HEK293 (cell line): Measurements from ENCODE around the gene ZNF787.

Experiments used
- CTCF ChIA-PET: fragments of 350-600 bp; formaldehyde crosslinking; extraction: SDS; loops from one replicate; lab custom pipeline; 2021; ENCODE audit warnings: antibody characterized with exemption; lab: Yijun Ruan, JAX
- POLR2A ChIA-PET: fragments of 300-600 bp; formaldehyde crosslinking; extraction: SDS; loops from one replicate; lab custom pipeline; 2020; ENCODE audit warnings: antibody characterized with exemption, inconsistent platforms; lab: Yijun Ruan, JAX
- H3K27ac ChIP-seq: fragments of 200-500 bp; sonication (Bioruptor generic); 2 replicates; pipeline ENCODE4 v1.5.1; 2014; ENCODE audit warnings: low read depth, low read length, control low read depth, inconsistent platforms; ENCODE audit errors: extremely low read depth
- H3K36me3 ChIP-seq, 2 experiments: fragments of 200-500 bp in 1 of 2; sonication (Bioruptor generic) in 1 of 2; 1 replicate in 1 of 2; 2 replicates in 1 of 2; pipeline ENCODE4 v1.5.1; 2014 to 2017; ENCODE audit warnings: inconsistent platforms in 2 of 2, low read length in 2 of 2; ENCODE audit not compliant: control insufficient read depth in 2 of 2, insufficient read depth in 1 of 2
- H3K4me1 ChIP-seq: fragments of 200-500 bp; sonication (Bioruptor generic); 2 replicates; pipeline ENCODE4 v1.5.1; 2014; ENCODE audit warnings: mild to moderate bottlenecking, low read length, inconsistent platforms; ENCODE audit not compliant: control insufficient read depth, insufficient read depth
- H3K4me3 ChIP-seq: 2 replicates; pipeline ENCODE4 v1.5.1; 2011; ENCODE audit warnings: low read depth, mild to moderate bottlenecking, control low read depth, low read length, moderate library complexity
- H3K9me3 ChIP-seq: fragments of 200-500 bp; sonication (Bioruptor generic); 2 replicates; pipeline ENCODE4 v1.5.1; 2014; ENCODE audit warnings: low read depth, low read length, inconsistent platforms; ENCODE audit not compliant: control insufficient read depth, insufficient read depth
- GLIS2 ChIP-seq: fragments of 450-650 bp; formaldehyde crosslinking; IDR thresholded peaks from 2 replicates; pipeline ENCODE4 v1.5.1; 2016; ENCODE audit warnings: missing biosample characterization, missing genetic modification characterization
- KLF7 ChIP-seq: fragments of 450-650 bp; formaldehyde crosslinking; IDR thresholded peaks from 2 replicates; pipeline ENCODE4 v1.5.1; 2016; ENCODE audit warnings: missing biosample characterization, missing genetic modification characterization, borderline replicate concordance
- SCRT1 ChIP-seq: fragments of 450-650 bp; formaldehyde crosslinking; IDR thresholded peaks from 2 replicates; pipeline ENCODE4 v1.5.1; 2016; ENCODE audit warnings: missing biosample characterization, missing genetic modification characterization, borderline replicate concordance
- SCRT2 ChIP-seq: fragments of 450-650 bp; formaldehyde crosslinking; IDR thresholded peaks from 2 replicates; pipeline ENCODE4 v1.5.1; 2016; ENCODE audit warnings: missing biosample characterization, missing genetic modification characterization
- SP2 ChIP-seq: fragments of 450-650 bp; formaldehyde crosslinking; IDR thresholded peaks from 2 replicates; pipeline ENCODE4 v1.5.1; 2016; ENCODE audit warnings: missing biosample characterization, missing genetic modification characterization
- WT1 ChIP-seq: fragments of 450-650 bp; formaldehyde crosslinking; IDR thresholded peaks from 2 replicates; pipeline ENCODE4 v1.5.1; 2016; ENCODE audit warnings: missing biosample characterization, missing genetic modification characterization
- ZFP3 ChIP-seq: fragments of 450-650 bp; formaldehyde crosslinking; IDR thresholded peaks from 2 replicates; pipeline ENCODE4 v1.5.1; 2016; ENCODE audit warnings: low read depth, missing biosample characterization, missing genetic modification characterization
- ZNF114 ChIP-seq: fragments of 450-650 bp; formaldehyde crosslinking; IDR thresholded peaks from 2 replicates; pipeline ENCODE4 v1.5.0; 2017; ENCODE audit warnings: missing biosample characterization, missing genetic modification characterization
- ZNF202 ChIP-seq: fragments of 450-650 bp; formaldehyde crosslinking; IDR thresholded peaks from 2 replicates; pipeline ENCODE4 v1.5.1; 2016; ENCODE audit warnings: missing biosample characterization, missing genetic modification characterization, borderline replicate concordance
- ZNF366 ChIP-seq: fragments of 450-650 bp; formaldehyde crosslinking; conservative IDR thresholded peaks from 2 replicates; pipeline ENCODE4 v1.5.1; 2016; ENCODE audit warnings: missing biosample characterization, missing genetic modification characterization
- ZNF433 ChIP-seq: fragments of 450-650 bp; formaldehyde crosslinking; IDR thresholded peaks from 2 replicates; pipeline ENCODE4 v1.5.1; 2016; ENCODE audit warnings: missing biosample characterization, missing genetic modification characterization, low read depth
- ZNF544 ChIP-seq: fragments of 450-650 bp; formaldehyde crosslinking; IDR thresholded peaks from 2 replicates; pipeline ENCODE4 v1.5.0; 2017; ENCODE audit warnings: missing biosample characterization, missing genetic modification characterization
- ZNF585B ChIP-seq: fragments of 450-650 bp; formaldehyde crosslinking; IDR thresholded peaks from 2 replicates; pipeline ENCODE4 v1.5.1; 2016; ENCODE audit warnings: missing biosample characterization, missing genetic modification characterization
- ZNF623 ChIP-seq: fragments of 450-650 bp; formaldehyde crosslinking; IDR thresholded peaks from 2 replicates; pipeline ENCODE4 v1.5.1; 2016; ENCODE audit warnings: missing biosample characterization, missing genetic modification characterization
- ZNF670 ChIP-seq: fragments of 450-650 bp; formaldehyde crosslinking; IDR thresholded peaks from 2 replicates; pipeline ENCODE4 v1.5.1; 2016; ENCODE audit warnings: missing biosample characterization, missing genetic modification characterization, low read depth
- ZNF707 ChIP-seq: fragments of 450-650 bp; formaldehyde crosslinking; IDR thresholded peaks from 2 replicates; pipeline ENCODE4 v1.5.1; 2016; ENCODE audit warnings: missing biosample characterization, missing genetic modification characterization
- ZNF76 ChIP-seq: fragments of 450-650 bp; formaldehyde crosslinking; IDR thresholded peaks from 2 replicates; pipeline ENCODE4; 2016; ENCODE audit warnings: low read depth, missing biosample characterization, missing genetic modification characterization, borderline replicate concordance
- ZSCAN30 ChIP-seq: fragments of 450-650 bp; IDR thresholded peaks from 2 replicates; pipeline ENCODE4 v1.5.1; 2018; ENCODE audit warnings: missing biosample characterization, mild to moderate bottlenecking, missing genetic modification characterization, moderate library complexity
- TF ChIP-seq, protein P1 (sequence below): fragments of 450-650 bp; formaldehyde crosslinking; IDR thresholded peaks from 2 replicates; pipeline ENCODE4 v1.5.1; 2016; ENCODE audit warnings: missing biosample characterization, missing genetic modification characterization
- TF ChIP-seq, protein P2 (sequence below): fragments of 450-650 bp; formaldehyde crosslinking; IDR thresholded peaks from 2 replicates; pipeline ENCODE4 v1.5.1; 2016; ENCODE audit warnings: missing biosample characterization, missing genetic modification characterization, low read depth
- TF ChIP-seq, protein P3 (sequence below): fragments of 450-650 bp; formaldehyde crosslinking; IDR thresholded peaks from 2 replicates; pipeline ENCODE4 v1.5.1; 2016; ENCODE audit warnings: missing biosample characterization, missing genetic modification characterization
- TF ChIP-seq, protein P4 (sequence below): fragments of 450-650 bp; formaldehyde crosslinking; IDR thresholded peaks from 2 replicates; pipeline ENCODE4 v1.5.1; 2017; ENCODE audit warnings: missing biosample characterization, missing genetic modification characterization
- TF ChIP-seq, protein P5 (sequence below): fragments of 450-650 bp; formaldehyde crosslinking; IDR thresholded peaks from 2 replicates; pipeline ENCODE4 v1.5.1; 2016; ENCODE audit warnings: missing biosample characterization, missing genetic modification characterization

Gene ZNF787

DNA sequence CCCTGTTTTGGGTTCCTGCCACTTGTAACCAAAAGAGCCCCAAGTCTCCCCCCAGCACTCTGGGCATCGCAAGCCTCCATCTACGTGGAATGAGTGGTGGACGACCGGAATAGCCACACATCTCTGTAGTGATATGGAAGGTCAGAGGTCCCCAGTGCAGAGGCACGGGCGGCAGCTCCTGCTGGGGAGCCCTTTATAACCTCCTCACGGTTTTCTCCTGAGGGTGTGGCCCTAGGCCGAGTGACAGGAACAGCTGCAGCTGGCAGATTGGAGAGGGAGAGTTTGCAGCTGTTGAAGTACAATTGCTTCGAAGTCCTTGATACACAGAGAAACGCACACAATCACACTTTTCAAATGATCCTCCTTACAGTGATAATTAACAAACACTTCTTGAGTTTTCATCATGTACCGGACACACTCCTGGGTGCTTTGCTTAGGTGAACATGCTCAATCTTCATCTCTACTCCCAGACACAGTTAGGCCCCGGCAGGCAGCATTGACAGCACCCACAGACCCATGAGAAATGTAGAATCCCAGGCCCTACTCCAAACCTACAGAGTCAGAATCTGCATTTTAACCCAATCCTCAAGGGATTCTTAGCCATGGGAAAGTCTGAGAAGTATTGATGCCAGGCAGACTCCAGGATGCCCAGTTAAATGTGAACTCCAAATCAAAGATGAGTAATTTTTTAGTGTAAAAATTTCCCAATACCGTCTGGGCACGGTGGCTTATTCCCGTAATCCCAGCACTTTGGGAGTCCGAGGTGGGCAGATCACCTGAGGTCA is 4.9 kb upstream of the ZNF787 start (continued):
- TF ChIP-seq, protein P1, sequence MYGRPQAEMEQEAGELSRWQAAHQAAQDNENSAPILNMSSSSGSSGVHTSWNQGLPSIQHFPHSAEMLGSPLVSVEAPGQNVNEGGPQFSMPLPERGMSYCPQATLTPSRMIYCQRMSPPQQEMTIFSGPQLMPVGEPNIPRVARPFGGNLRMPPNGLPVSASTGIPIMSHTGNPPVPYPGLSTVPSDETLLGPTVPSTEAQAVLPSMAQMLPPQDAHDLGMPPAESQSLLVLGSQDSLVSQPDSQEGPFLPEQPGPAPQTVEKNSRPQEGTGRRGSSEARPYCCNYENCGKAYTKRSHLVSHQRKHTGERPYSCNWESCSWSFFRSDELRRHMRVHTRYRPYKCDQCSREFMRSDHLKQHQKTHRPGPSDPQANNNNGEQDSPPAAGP (tag by site-specific recombination) = no peak
- no peak for TF ChIP-seq ZNF366 (tag by site-specific recombination)
- no peak for TF ChIP-seq ZNF623
- TF ChIP-seq, protein P2, sequence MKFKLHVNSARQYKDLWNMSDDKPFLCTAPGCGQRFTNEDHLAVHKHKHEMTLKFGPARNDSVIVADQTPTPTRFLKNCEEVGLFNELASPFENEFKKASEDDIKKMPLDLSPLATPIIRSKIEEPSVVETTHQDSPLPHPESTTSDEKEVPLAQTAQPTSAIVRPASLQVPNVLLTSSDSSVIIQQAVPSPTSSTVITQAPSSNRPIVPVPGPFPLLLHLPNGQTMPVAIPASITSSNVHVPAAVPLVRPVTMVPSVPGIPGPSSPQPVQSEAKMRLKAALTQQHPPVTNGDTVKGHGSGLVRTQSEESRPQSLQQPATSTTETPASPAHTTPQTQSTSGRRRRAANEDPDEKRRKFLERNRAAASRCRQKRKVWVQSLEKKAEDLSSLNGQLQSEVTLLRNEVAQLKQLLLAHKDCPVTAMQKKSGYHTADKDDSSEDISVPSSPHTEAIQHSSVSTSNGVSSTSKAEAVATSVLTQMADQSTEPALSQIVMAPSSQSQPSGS (tag by site-specific recombination) = no peak
- TF ChIP-seq SCRT2 (tag by site-specific recombination) = no peak
- TF ChIP-seq ZNF585B (tag by site-specific recombination) = no peak
- no peak for TF ChIP-seq ZNF433
- TF ChIP-seq ZNF202 (tag by site-specific recombination) = no peak
- TF ChIP-seq, protein P3, sequence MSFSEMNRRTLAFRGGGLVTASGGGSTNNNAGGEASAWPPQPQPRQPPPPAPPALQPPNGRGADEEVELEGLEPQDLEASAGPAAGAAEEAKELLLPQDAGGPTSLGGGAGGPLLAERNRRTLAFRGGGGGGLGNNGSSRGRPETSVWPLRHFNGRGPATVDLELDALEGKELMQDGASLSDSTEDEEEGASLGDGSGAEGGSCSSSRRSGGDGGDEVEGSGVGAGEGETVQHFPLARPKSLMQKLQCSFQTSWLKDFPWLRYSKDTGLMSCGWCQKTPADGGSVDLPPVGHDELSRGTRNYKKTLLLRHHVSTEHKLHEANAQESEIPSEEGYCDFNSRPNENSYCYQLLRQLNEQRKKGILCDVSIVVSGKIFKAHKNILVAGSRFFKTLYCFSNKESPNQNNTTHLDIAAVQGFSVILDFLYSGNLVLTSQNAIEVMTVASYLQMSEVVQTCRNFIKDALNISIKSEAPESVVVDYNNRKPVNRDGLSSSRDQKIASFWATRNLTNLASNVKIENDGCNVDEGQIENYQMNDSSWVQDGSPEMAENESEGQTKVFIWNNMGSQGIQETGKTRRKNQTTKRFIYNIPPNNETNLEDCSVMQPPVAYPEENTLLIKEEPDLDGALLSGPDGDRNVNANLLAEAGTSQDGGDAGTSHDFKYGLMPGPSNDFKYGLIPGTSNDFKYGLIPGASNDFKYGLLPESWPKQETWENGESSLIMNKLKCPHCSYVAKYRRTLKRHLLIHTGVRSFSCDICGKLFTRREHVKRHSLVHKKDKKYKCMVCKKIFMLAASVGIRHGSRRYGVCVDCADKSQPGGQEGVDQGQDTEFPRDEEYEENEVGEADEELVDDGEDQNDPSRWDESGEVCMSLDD (tag by site-specific recombination) = no peak
- no peak for TF ChIP-seq ZFP3 (tag by site-specific recombination)
- TF ChIP-seq SP2 (tag by site-specific recombination) = no peak
- TF ChIP-seq, all 188 proteins: peak for 0

DNA sequence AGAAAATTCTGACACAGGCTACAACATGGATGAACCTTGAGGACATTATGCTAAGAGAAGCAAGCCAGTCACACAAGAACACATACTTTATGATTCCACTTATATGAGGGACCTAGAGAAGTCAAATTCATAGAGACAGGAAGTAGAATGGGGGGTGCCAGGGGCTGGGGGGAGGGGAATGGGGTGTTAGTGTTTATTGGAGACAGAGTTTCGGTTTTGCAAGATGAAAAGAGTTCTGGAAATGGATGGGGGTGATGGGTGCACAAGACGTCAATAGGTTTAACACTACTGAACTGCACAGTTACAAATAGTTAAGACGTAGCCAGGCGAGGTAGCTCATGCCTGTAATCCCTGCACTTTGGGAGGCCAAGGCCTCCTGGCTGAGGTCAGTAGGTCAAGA is 3.5 kb upstream of the ZNF787 start:
- POLR2A ChIA-PET = no interaction called here
- CTCF ChIA-PET = interaction anchor here (0.6 to 1.0 kb wide), 2 partner anchors 47 to 66 kb away, joined by 3 to 4 read pairs; no protein-coding TSS in a partner anchor
- no peak overlapping the region for H3K4me3 ChIP-seq
- H3K36me3 ChIP-seq = no peaks in the 10 kb centered on the region
- H3K9me3 ChIP-seq = no peaks in the 10 kb centered on the region
- no peak for TF ChIP-seq ZNF670 (tag by site-specific recombination)
- no peak for TF ChIP-seq GLIS2 (tag by site-specific recombination)
- no peak for TF ChIP-seq SCRT1 (tag by site-specific recombination)
- TF ChIP-seq ZNF114 (tag by site-specific recombination) = no peak
- TF ChIP-seq ZNF76 (tag by site-specific recombination) = no peak
- no peak for TF ChIP-seq ZNF707 (tag by site-specific recombination)
- no peak overlapping the region for H3K27ac ChIP-seq
- H3K4me1 ChIP-seq = peaks cover 3% of the 10 kb centered on the region

DNA sequence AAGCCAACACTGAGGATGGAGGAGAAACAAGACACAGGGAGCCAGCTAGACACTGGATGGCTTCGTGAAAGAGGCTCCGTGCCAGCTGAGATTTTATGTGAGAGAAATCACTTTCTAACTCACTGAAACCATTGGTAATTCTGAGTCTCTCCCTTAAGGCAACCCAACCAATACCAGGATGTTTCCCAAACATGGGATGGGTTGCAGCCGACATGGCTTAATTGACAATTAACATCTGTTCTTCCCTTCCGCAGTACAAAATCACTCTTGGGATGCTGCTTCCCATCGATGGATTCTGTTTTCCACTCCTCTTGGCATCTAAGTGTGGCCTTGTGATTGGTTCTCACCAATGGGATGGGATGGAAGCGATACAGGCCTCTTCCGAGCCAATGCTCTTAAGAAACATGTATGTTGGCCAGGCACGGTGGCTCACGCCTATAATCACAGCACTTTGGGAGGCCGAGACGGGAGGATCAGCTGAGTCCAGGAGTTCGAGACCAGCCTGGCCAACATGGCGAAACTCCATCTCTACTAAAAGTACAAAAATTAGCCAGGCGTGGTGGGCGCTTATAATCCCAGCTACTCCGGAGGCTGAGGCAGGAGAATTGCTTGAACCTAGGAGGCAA is 2.3 kb upstream of the ZNF787 start:
- Histone ChIP-seq H3K9me3 (no peaks in the 10 kb centered on the region), H3K4me1 (peaks cover 3% of the 10 kb centered on the region), H3K4me3 (no peak overlapping the region), H3K27ac (no peak overlapping the region), H3K36me3 (peaks cover 0 to 12% of the 10 kb centered on the region in 2 experiments; a peak in 1 of 3 replicates)
- ChIA-PET CTCF (interaction anchor here (0.6 to 1.7 kb wide), 3 partner anchors 13 to 57 kb away, joined by 3 to 9 read pairs (median 3); no protein-coding TSS in a partner anchor), POLR2A (interaction anchor here (1.5 kb wide), 1 partner anchor 17 kb away, joined by 3 read pairs; the partner anchor contains the start of gene ZNF444)
- TF ChIP-seq, protein P4, sequence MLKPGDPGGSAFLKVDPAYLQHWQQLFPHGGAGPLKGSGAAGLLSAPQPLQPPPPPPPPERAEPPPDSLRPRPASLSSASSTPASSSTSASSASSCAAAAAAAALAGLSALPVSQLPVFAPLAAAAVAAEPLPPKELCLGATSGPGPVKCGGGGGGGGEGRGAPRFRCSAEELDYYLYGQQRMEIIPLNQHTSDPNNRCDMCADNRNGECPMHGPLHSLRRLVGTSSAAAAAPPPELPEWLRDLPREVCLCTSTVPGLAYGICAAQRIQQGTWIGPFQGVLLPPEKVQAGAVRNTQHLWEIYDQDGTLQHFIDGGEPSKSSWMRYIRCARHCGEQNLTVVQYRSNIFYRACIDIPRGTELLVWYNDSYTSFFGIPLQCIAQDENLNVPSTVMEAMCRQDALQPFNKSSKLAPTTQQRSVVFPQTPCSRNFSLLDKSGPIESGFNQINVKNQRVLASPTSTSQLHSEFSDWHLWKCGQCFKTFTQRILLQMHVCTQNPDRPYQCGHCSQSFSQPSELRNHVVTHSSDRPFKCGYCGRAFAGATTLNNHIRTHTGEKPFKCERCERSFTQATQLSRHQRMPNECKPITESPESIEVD (tag by site-specific recombination) = no peak
- TF ChIP-seq KLF7 (tag by site-specific recombination) (no peak), WT1 (no peak), ZSCAN30 (tag by site-specific recombination) (no peak), ZNF544 (tag by site-specific recombination) (no peak)
- TF ChIP-seq, protein P5, sequence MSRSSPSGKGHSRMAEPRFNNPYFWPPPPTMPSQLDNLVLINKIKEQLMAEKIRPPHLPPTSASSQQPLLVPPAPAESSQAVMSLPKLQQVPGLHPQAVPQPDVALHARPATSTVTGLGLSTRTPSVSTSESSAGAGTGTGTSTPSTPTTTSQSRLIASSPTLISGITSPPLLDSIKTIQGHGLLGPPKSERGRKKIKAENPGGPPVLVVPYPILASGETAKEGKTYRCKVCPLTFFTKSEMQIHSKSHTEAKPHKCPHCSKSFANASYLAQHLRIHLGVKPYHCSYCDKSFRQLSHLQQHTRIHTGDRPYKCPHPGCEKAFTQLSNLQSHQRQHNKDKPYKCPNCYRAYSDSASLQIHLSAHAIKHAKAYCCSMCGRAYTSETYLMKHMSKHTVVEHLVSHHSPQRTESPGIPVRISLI (tag by site-specific recombination) = no peak
